ENCODE results near the gene WEE1.

WEE1 gene

GRCh38 chr11:9529334-9529650 is 44.2 kb upstream of the WEE1 start:
- POLR2A ChIA-PET, result interaction anchor here (0.8 to 4.0 kb wide), 5 partner anchors 37 to 265 kb away, joined by 3 to 19 read pairs (median 4); partner anchors contain the start of genes WEE1 and ZNF143
- CTCF ChIA-PET, result interaction anchor here (0.5 kb wide), 1 partner anchor 18 kb away, joined by 3 read pairs; no protein-coding TSS in a partner anchor
- peak; percentile 68 for DNase-seq (ENCODE audit: extremely low spot score)
- no peak for TF ChIP-seq HDGF (IDR thresholded peaks at IDR 0.05; ENCODE audit: borderline replicate concordance)
- TF ChIP-seq ZNF384 (IDR thresholded peaks at IDR 0.05), result no peak
- no peak for TF ChIP-seq SP1 (IDR thresholded peaks at IDR 0.05)
- TF ChIP-seq LEF1 (IDR thresholded peaks at IDR 0.05; ENCODE audit: borderline replicate concordance), result no peak
- no peak for TF ChIP-seq L3MBTL2 (conservative IDR thresholded peaks at IDR 0.05)
- TF ChIP-seq PKNOX1 (IDR thresholded peaks at IDR 0.05), result no peak
- TF ChIP-seq FOXK2 (IDR thresholded peaks at IDR 0.05), result no peak
- TF ChIP-seq ARNT (IDR thresholded peaks at IDR 0.05), result no peak
- no peak for TF ChIP-seq ELF4 (IDR thresholded peaks at IDR 0.05)

GRCh38 chr11:9530020-9530621 is 43.3 kb upstream of the WEE1 start:
- TF ChIP-seq FOXK2 (IDR thresholded peaks at IDR 0.05) (no peak), PKNOX1 (IDR thresholded peaks at IDR 0.05) (no peak), HDGF (IDR thresholded peaks at IDR 0.05; ENCODE audit: borderline replicate concordance) (no peak), NFRKB (IDR thresholded peaks at IDR 0.05) (no peak), SP1 (IDR thresholded peaks at IDR 0.05) (no peak), ZNF384 (IDR thresholded peaks at IDR 0.05) (no peak), TARDBP (IDR thresholded peaks at IDR 0.05) (no peak), ARNT (IDR thresholded peaks at IDR 0.05) (no peak), SUZ12 (IDR thresholded peaks at IDR 0.05) (no peak), FOXM1 (IDR thresholded peaks at IDR 0.05; ENCODE audit: borderline replicate concordance) (no peak), L3MBTL2 (conservative IDR thresholded peaks at IDR 0.05) (no peak), BHLHE40 (IDR thresholded peaks at IDR 0.05; ENCODE audit: borderline replicate concordance) (no peak), LEF1 (IDR thresholded peaks at IDR 0.05; ENCODE audit: borderline replicate concordance) (no peak), ELF4 (IDR thresholded peaks at IDR 0.05) (no peak), CTBP1 (IDR thresholded peaks at IDR 0.05; ENCODE audit: borderline replicate concordance) (no peak), FOXA1 (IDR thresholded peaks at IDR 0.05) (no peak)
- POLR2A ChIA-PET, result interaction anchor here (1.0 to 4.0 kb wide), 3 partner anchors 42 to 83 kb away, joined by 3 to 19 read pairs (median 4); partner anchors contain the start of genes WEE1 and ZNF143
- CTCF ChIA-PET, result interaction anchor here (1.0 kb wide), 1 partner anchor 24 kb away, joined by 3 read pairs; no protein-coding TSS in a partner anchor
- no peak for DNase-seq (ENCODE audit: extremely low spot score)

- POLR2A ChIA-PET, result interaction anchor here (1.9 to 4.0 kb wide), 2 partner anchors 41 to 82 kb away, joined by 4 to 19 read pairs; partner anchors contain the start of gene WEE1
- no peak for TF ChIP-seq SP1 (IDR thresholded peaks at IDR 0.05)
- TF ChIP-seq ZNF384 (IDR thresholded peaks at IDR 0.05), result no peak
- no peak for TF ChIP-seq BHLHE40 (IDR thresholded peaks at IDR 0.05; ENCODE audit: borderline replicate concordance)
- TF ChIP-seq SUZ12 (IDR thresholded peaks at IDR 0.05), result no peak
- TF ChIP-seq ELF4 (IDR thresholded peaks at IDR 0.05), result no peak
- TF ChIP-seq NFRKB (IDR thresholded peaks at IDR 0.05), result no peak
- TF ChIP-seq FOXK2 (IDR thresholded peaks at IDR 0.05), result no peak
- TF ChIP-seq CTBP1 (IDR thresholded peaks at IDR 0.05; ENCODE audit: borderline replicate concordance), result no peak
- no peak for TF ChIP-seq PKNOX1 (IDR thresholded peaks at IDR 0.05)
- TF ChIP-seq TARDBP (IDR thresholded peaks at IDR 0.05), result no peak
- TF ChIP-seq LEF1 (IDR thresholded peaks at IDR 0.05; ENCODE audit: borderline replicate concordance), result no peak
- TF ChIP-seq HDGF (IDR thresholded peaks at IDR 0.05; ENCODE audit: borderline replicate concordance), result no peak
- no peak for TF ChIP-seq ARNT (IDR thresholded peaks at IDR 0.05)
- no peak for TF ChIP-seq L3MBTL2 (conservative IDR thresholded peaks at IDR 0.05)
- no peak for TF ChIP-seq FOXM1 (IDR thresholded peaks at IDR 0.05; ENCODE audit: borderline replicate concordance)
- TF ChIP-seq FOXA1 (IDR thresholded peaks at IDR 0.05), result no peak
- DNase-seq (ENCODE audit: extremely low spot score), result no peak
- CTCF ChIA-PET, result interaction anchor here (1.0 kb wide), 1 partner anchor 24 kb away, joined by 3 read pairs; no protein-coding TSS in a partner anchor
These were observed 42.4 kb upstream of the WEE1 start for GRCh38 chr11:9530901-9531625.

GRCh38 chr11:9533058-9533457 is 40.4 kb upstream of the WEE1 start:
- no peak for DNase-seq (ENCODE audit: extremely low spot score)
- TF ChIP-seq FOXA1 (IDR thresholded peaks at IDR 0.05), result no peak
- no peak for TF ChIP-seq ARNT (IDR thresholded peaks at IDR 0.05)
- TF ChIP-seq ZNF384 (IDR thresholded peaks at IDR 0.05), result no peak
- TF ChIP-seq HDGF (IDR thresholded peaks at IDR 0.05; ENCODE audit: borderline replicate concordance), result no peak
- no peak for TF ChIP-seq FOXK2 (IDR thresholded peaks at IDR 0.05)
- TF ChIP-seq ELF4 (IDR thresholded peaks at IDR 0.05), result no peak
- no peak for TF ChIP-seq SUZ12 (IDR thresholded peaks at IDR 0.05)
- TF ChIP-seq SP1 (IDR thresholded peaks at IDR 0.05), result no peak
- TF ChIP-seq L3MBTL2 (conservative IDR thresholded peaks at IDR 0.05), result no peak
- TF ChIP-seq BHLHE40 (IDR thresholded peaks at IDR 0.05; ENCODE audit: borderline replicate concordance), result no peak
- no peak for TF ChIP-seq PKNOX1 (IDR thresholded peaks at IDR 0.05)
- no peak for TF ChIP-seq TARDBP (IDR thresholded peaks at IDR 0.05)
- TF ChIP-seq CTBP1 (IDR thresholded peaks at IDR 0.05; ENCODE audit: borderline replicate concordance), result no peak
- no peak for TF ChIP-seq LEF1 (IDR thresholded peaks at IDR 0.05; ENCODE audit: borderline replicate concordance)
- no peak for TF ChIP-seq NFRKB (IDR thresholded peaks at IDR 0.05)
- TF ChIP-seq FOXM1 (IDR thresholded peaks at IDR 0.05; ENCODE audit: borderline replicate concordance), result no peak
- ChIA-PET CTCF (interaction anchor here (0.6 to 0.9 kb wide), 2 partner anchors 17 to 35 kb away, joined by 3 to 5 read pairs; no protein-coding TSS in a partner anchor), POLR2A (interaction anchor here (2.9 kb wide), 1 partner anchor 39 kb away, joined by 25 read pairs; the partner anchor contains the start of gene WEE1)

Data from HEK293T (cell line).